ENCODE results near the gene BRD4. TPM values are rescaled to one million over a fixed set of nuclear protein-coding genes. Genes with fewer than 3 reads are reported as not detected.

BRD4 gene
- total RNA-seq, 4 donors from 2014 or later, result 51.0 to 148 (median 77.5) TPM

DNA sequence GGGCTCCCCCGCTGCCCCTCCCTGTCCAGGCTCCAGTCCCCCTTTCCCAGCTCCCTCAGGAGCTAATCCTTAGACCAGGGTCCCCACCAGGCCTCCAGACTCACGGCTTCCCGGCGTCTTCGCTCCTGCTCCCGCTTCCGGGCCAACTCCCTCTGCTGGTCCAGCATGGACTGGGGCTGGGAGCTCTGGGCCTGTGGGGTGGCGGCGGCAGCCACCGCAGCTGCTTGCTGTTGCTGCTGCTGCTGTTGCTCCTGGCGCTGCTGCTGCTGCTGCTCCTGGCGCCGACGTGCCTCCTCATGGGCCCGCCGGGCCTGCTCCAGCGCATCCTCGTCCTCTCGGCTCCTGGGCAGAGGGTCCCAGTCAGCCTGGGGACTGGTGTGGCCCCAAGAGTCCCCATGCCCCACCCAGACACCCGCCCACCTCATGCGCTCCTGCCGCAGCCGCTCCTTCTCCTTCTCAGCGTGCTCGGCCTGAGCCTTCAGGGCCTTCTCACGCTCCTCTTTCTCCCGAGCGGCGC is 93.6 kb downstream of the BRD4 start:
- no peak for TF ChIP-seq POLR2A (IDR thresholded peaks at IDR 0.05)
- TF ChIP-seq, protein P1, sequence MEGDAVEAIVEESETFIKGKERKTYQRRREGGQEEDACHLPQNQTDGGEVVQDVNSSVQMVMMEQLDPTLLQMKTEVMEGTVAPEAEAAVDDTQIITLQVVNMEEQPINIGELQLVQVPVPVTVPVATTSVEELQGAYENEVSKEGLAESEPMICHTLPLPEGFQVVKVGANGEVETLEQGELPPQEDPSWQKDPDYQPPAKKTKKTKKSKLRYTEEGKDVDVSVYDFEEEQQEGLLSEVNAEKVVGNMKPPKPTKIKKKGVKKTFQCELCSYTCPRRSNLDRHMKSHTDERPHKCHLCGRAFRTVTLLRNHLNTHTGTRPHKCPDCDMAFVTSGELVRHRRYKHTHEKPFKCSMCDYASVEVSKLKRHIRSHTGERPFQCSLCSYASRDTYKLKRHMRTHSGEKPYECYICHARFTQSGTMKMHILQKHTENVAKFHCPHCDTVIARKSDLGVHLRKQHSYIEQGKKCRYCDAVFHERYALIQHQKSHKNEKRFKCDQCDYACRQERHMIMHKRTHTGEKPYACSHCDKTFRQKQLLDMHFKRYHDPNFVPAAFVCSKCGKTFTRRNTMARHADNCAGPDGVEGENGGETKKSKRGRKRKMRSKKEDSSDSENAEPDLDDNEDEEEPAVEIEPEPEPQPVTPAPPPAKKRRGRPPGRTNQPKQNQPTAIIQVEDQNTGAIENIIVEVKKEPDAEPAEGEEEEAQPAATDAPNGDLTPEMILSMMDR (IDR thresholded peaks at IDR 0.05), result no peak
- Histone ChIP-seq H3K36me3 (peaks cover 0 to 79% (median 0%) of the 10 kb centered on the region in 3 donors), H3K4me1 (peaks cover 0 to 1% (median 0%) of the 10 kb centered on the region in 4 donors), H3K27ac (no peak overlapping the region), H3K9me3 (no peaks in the 10 kb centered on the region), H3K27me3 (no peaks in the 10 kb centered on the region), H3K4me3 (no peak overlapping the region)
- DNase-seq, result no peak

DNA sequence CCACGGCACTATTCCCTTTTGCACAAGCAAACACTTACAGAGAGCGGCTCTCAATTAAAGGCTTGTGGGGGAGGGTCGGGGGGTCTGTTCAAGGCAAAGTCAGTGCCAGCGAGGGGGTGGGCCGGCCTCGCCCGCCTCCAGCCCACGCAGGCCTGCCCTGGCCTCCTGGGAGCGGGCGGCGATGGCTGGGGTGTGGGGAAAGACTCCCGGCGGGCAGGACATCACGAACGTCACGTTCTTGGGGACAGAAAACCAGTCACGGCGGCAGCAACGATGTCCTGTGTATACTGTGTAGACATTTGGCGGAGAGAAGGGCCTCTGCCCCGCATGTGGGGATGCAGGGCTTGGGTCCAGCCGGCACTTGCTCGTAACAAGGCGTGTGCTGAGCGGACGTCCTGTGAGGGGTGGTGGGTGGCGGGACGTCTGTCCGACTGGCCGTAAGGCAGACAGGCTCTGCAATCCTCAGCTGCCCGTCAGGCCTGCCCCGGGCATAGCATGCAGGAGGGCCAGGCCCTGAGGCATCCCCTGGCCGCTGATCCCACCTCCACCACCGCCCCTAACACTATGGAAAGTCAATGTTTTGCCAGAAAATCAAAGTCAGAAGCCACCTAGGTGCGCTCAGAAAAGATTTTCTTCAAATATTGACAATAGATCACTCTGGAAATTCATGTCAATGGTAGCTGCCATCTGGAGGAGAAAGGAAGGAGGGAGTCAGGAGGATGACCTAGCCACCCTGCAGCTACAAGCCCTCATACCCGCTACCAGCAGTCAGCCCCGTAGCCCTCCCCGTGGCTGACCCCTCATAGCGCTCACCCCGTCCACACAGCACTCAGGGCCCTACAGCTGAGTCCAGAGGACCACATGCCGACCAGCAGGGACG is 94.3 kb downstream of the BRD4 start:
- Histone ChIP-seq H3K36me3 (peaks cover 0 to 72% (median 0%) of the 10 kb centered on the region in 3 donors), H3K9me3 (peaks cover 0 to 2% (median 0%) of the 10 kb centered on the region in 4 donors), H3K4me1 (peaks cover 0 to 8% (median 0%) of the 10 kb centered on the region in 4 donors), H3K27me3 (peaks cover 0 to 3% of the 10 kb centered on the region in 2 donors), H3K27ac (no peak overlapping the region), H3K4me3 (no peak overlapping the region)
- no peak for TF ChIP-seq POLR2A (IDR thresholded peaks at IDR 0.05)
- TF ChIP-seq, protein P1 (IDR thresholded peaks at IDR 0.05), result no peak
- no peak for DNase-seq

DNA sequence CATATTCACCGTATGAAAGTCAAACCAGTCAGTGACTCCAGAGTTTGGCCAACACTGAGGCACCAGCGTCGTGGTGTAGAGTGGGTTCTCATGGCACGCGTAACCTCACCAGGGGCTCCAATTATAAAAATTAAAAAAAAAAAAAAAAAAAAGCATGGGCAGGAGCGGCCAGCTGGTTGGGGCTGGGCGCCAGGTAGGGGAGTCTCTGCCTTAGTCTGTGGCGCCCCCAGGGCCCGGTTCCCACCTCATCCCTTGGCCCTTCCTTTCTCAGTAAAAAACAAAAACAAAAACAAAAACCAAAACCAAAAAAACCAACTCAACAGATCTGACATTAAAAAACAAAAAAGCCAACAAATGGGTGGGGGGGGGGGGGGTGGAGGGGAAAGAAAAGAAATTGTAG is 95.5 kb downstream of the BRD4 start:
- no peak overlapping the region for H3K4me3 ChIP-seq
- no peak for DNase-seq
- peaks cover 0 to 61% (median 0%) of the 10 kb centered on the region in 3 donors for H3K36me3 ChIP-seq
- H3K27me3 ChIP-seq, result peaks cover 0 to 12% of the 10 kb centered on the region in 2 donors
- TF ChIP-seq, protein P1 (IDR thresholded peaks at IDR 0.05), result no peak
- no peak for TF ChIP-seq POLR2A (IDR thresholded peaks at IDR 0.05)
- H3K27ac ChIP-seq, result no peak overlapping the region
- peaks cover 0 to 3% (median 0%) of the 10 kb centered on the region in 4 donors for H3K9me3 ChIP-seq
- H3K4me1 ChIP-seq, result peaks cover 0 to 18% (median 2%) of the 10 kb centered on the region in 4 donors

DNA sequence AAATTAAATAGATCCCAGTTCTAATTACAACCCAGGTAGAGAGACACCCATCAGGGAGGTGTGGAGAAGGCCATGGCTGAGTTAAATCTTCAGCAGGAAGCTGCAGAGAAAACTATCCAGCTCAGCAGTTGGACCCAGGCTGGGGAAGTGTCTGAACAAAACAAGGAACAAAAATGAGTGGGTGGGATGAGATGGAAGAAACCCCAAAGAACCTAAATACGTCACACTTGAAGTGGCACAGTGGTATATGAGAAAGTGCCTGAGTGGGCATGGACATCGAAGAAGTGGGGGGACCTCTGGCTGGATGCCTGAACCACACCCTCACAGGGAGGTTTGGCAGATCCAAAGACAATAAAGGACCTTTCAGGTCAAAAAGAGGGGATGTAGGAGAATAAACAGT is 96.6 kb downstream of the BRD4 start:
- Histone ChIP-seq H3K36me3 (peaks cover 0 to 50% (median 0%) of the 10 kb centered on the region in 3 donors), H3K4me3 (no peak overlapping the region), H3K9me3 (peaks cover 0 to 3% (median 0%) of the 10 kb centered on the region in 4 donors), H3K27ac (no peak overlapping the region), H3K4me1 (peaks cover 0 to 21% (median 4%) of the 10 kb centered on the region in 4 donors), H3K27me3 (peaks cover 0 to 16% of the 10 kb centered on the region in 2 donors)
- TF ChIP-seq, protein P1 (IDR thresholded peaks at IDR 0.05), result no peak
- TF ChIP-seq POLR2A (IDR thresholded peaks at IDR 0.05), result no peak
- DNase-seq, result no peak

DNA sequence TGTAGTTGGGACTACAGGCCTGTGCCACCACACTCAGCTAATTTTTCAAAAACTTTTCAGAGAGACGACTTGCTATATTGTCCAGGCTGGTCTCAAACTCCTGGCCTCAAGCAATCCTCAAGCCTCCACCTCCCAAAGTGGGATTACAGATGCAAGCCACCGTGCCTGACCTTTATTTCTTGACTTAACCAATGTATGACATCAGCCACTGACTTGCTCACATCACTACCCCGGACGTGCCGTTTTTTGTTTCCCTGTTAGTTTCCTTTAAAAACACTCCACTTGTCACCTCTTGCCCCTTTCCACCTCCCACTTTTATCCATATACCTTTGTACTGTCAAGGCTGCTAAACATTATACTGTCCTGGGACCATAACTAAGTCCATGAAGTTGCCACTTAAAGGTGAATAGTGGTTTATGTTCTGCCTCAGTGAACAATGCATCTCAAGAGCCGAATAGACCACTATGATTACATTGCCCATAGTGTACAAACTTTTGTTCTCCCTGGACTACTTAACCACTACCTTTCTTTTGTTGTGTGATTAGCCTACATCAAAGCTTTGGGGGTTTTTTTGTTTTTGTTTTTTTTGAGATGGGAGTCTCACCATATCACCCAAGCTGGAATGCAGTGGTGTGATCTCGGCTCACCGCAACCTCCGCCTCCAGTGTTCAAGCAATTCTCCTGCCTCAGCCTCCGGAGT is 97.8 kb downstream of the BRD4 start:
- DNase-seq, result no peak
- no peak overlapping the region for H3K4me3 ChIP-seq
- H3K27ac ChIP-seq, result no peak overlapping the region
- peaks cover 0 to 38% (median 0%) of the 10 kb centered on the region in 3 donors for H3K36me3 ChIP-seq
- H3K9me3 ChIP-seq, result peaks cover 0 to 3% (median 0%) of the 10 kb centered on the region in 4 donors
- TF ChIP-seq, protein P1 (IDR thresholded peaks at IDR 0.05), result no peak
- TF ChIP-seq POLR2A (IDR thresholded peaks at IDR 0.05), result no peak
- peaks cover 0 to 21% (median 4%) of the 10 kb centered on the region in 4 donors for H3K4me1 ChIP-seq
- H3K27me3 ChIP-seq, result peaks cover 0 to 16% of the 10 kb centered on the region in 2 donors

Measured in Peyer's patch (tissue), 4 donors.